HCT116 (cell line): Measurements from ENCODE around the gene LTC4S. TPM values are rescaled to one million over a fixed set of nuclear protein-coding genes. Genes with fewer than 3 reads are reported as not detected.

ENCODE experiments used
- ATAC-seq: fragments of 200-7000 bp; cut with Tn5 transposase; 2 replicates; pipeline ENCODE4 v1.9.1; 2020; ENCODE audit warnings: mild to moderate bottlenecking, moderate library complexity
- BruUV-seq: library from RNA; stranded (reverse); fragments of 400-500 nt; replicated peaks from 2 replicates; lab custom pipeline; 2021; lab: Mats Ljungman, UMichigan
- CTCF ChIA-PET: fragments of 300-600 bp; sonication (Branson Sonifier 250); formaldehyde crosslinking; loops from one replicate; lab custom pipeline; 2021; ENCODE audit warnings: antibody characterized with exemption; lab: Charles Lee
- POLR2A ChIA-PET: fragments of 300-600, 350-600 bp; sonication (Branson Sonifier 250); formaldehyde crosslinking; loops from one replicate; lab custom pipeline; 2021; ENCODE audit warnings: antibody characterized with exemption; lab: Charles Lee
- RAD21 ChIA-PET, 2 experiments: fragments of 300-600 bp; sonication (Branson Sonifier 250); formaldehyde crosslinking; loops; one replicate each; lab custom pipeline; 2023; ENCODE audit warnings: low total read pairs in 2 of 2; ENCODE audit not compliant: uncharacterized antibody in 2 of 2, unreplicated experiment in 2 of 2, low non-redundant PET in 1 of 2; lab: Charles Lee
- DNase-seq: peaks from one replicate; pipeline ENCODE4 v3.0.0-alpha.2; 2010; ENCODE audit warnings: low read depth, low spot score
- H2AFZ ChIP-seq: fragments of 200-600 bp; shearing (Covaris generic), sonication (generic); 2 replicates; pipeline ENCODE4 v1.6.1; 2017; ENCODE audit warnings: low read depth, mixed run types, mixed read lengths, antibody characterized with exemption, low read length; ENCODE audit not compliant: poor library complexity, severe bottlenecking
- H3K27ac ChIP-seq: 2 replicates; pipeline ENCODE4 v1.5.1; 2012; ENCODE audit warnings: low read depth, low read length
- H3K27me3 ChIP-seq: fragments of 200-600 bp; sonication (generic); 2 replicates; pipeline ENCODE4 v1.6.1; 2016; ENCODE audit warnings: mixed run types, low read length, mixed read lengths; ENCODE audit not compliant: insufficient read depth
- H3K36me3 ChIP-seq, 2 experiments: fragments of 200-500 bp in 1 of 2; fragments of 200-600 bp in 1 of 2; sonication (Bioruptor generic) in 1 of 2; sonication (generic) in 1 of 2; 2 replicates each; pipeline versions ENCODE4 v1.5.1 to v1.6.1; 2014 to 2016; ENCODE audit warnings: low read length in 2 of 2, inconsistent platforms in 1 of 2, mixed read lengths in 1 of 2, mixed run types in 1 of 2; ENCODE audit not compliant: insufficient read depth in 2 of 2, control insufficient read depth in 1 of 2
- H3K4me1 ChIP-seq, 2 experiments: fragments of 200-600 bp in 1 of 2; sonication (generic) in 1 of 2; 2 replicates each; pipeline versions ENCODE4 v1.5.1 to v1.6.1; 2012 to 2017; ENCODE audit warnings: low read length in 2 of 2, inconsistent platforms in 1 of 2, mild to moderate bottlenecking in 1 of 2, mixed read lengths in 1 of 2, mixed run types in 1 of 2, moderate library complexity in 1 of 2; ENCODE audit not compliant: insufficient read depth in 2 of 2, control insufficient read depth in 1 of 2
- H3K4me2 ChIP-seq: fragments of 200-600 bp; sonication (generic); 2 replicates; pipeline ENCODE4 v1.6.1; 2017; ENCODE audit warnings: mixed run types, low read length, mixed read lengths
- H3K4me3 ChIP-seq, 2 experiments: fragments of 200-600 bp in 1 of 2; sonication (generic) in 1 of 2; replicated peaks in 1 of 2; 2 replicates each; pipeline ENCODE4 v1.5.1; 2011 to 2016; ENCODE audit warnings: low read length in 2 of 2, control low read depth in 1 of 2, low read depth in 1 of 2, mild to moderate bottlenecking in 1 of 2, mixed read lengths in 1 of 2, mixed run types in 1 of 2
- H3K79me2 ChIP-seq: fragments of 200-600 bp; sonication (generic); 2 replicates; pipeline ENCODE4 v1.6.1; 2017; ENCODE audit warnings: mild to moderate bottlenecking, mixed run types, low read length, moderate library complexity, mixed read lengths; ENCODE audit not compliant: insufficient read depth
- H3K9ac ChIP-seq: fragments of 200-600 bp; sonication (generic); 2 replicates; pipeline ENCODE4 v1.6.1; 2016; ENCODE audit warnings: low read length, mixed read lengths
- H3K9me2 ChIP-seq: fragments of 200-600 bp; sonication (generic), shearing (Covaris generic); 2 replicates; pipeline ENCODE4 v1.6.1; 2017; ENCODE audit warnings: mixed run types, mild to moderate bottlenecking, moderate library complexity; ENCODE audit not compliant: insufficient read depth
- H3K9me3 ChIP-seq, 2 experiments: fragments of 200-500 bp in 1 of 2; fragments of 200-600 bp in 1 of 2; sonication (Bioruptor generic) in 1 of 2; sonication (generic) in 1 of 2; 2 replicates each; pipeline ENCODE4 v1.6.1; 2014 to 2017; ENCODE audit warnings: low read length in 2 of 2, mixed read lengths in 2 of 2, inconsistent platforms in 1 of 2, low read depth in 1 of 2, mild to moderate bottlenecking in 1 of 2, mixed run types in 1 of 2, moderate library complexity in 1 of 2; ENCODE audit not compliant: control insufficient read depth in 1 of 2, insufficient read depth in 1 of 2
- H4K20me1 ChIP-seq: fragments of 200-600 bp; sonication (generic), shearing (Covaris generic); 2 replicates; pipeline ENCODE4 v1.6.1; 2017; ENCODE audit warnings: mixed run types, mild to moderate bottlenecking, moderate library complexity; ENCODE audit not compliant: insufficient read depth
- CBX3 ChIP-seq: IDR thresholded peaks from 2 replicates; pipeline ENCODE4 v1.6.1; 2012; ENCODE audit warnings: low read depth
- CEBPB ChIP-seq: IDR thresholded peaks from 2 replicates; pipeline ENCODE4 v1.6.1; 2012; ENCODE audit warnings: low read depth
- SRF ChIP-seq: IDR thresholded peaks from 2 replicates; pipeline ENCODE4 v1.6.1; 2012; ENCODE audit warnings: low read depth
- TCF7L2 ChIP-seq: IDR thresholded peaks from 2 replicates; pipeline ENCODE4 v1.7.0; 2011; ENCODE audit warnings: borderline replicate concordance, inconsistent platforms; ENCODE audit not compliant: insufficient read depth, insufficient read length; ENCODE audit errors: extremely low read depth
- ZFX ChIP-seq: fragments of 450-650 bp; IDR thresholded peaks from 2 replicates; pipeline ENCODE4 v1.6.1; 2017
- intact Hi-C: fragments of 100-400 bp; cut with micrococcal nuclease; formaldehyde crosslinking; loops from 2 replicates; pipeline ENCODE4 v1.10.0; 2022
- total RNA-seq: library from RNA; stranded (reverse); gene quantifications from one replicate; pipeline ENCODE4 v1.2.1, GENCODE V29; 2021; ENCODE audit not compliant: unreplicated experiment
- TF ChIP-seq, protein P1 (sequence below): IDR thresholded peaks from 2 replicates; pipeline ENCODE4 v1.6.1; 2011; ENCODE audit warnings: mild to moderate bottlenecking, low read length, moderate library complexity; ENCODE audit not compliant: insufficient replicate concordance; ENCODE audit errors: extremely low read depth
- TF ChIP-seq, protein P2 (sequence below), 3 experiments: fragments of 200-600 bp in 1 of 3; sonication (generic) in 1 of 3; IDR thresholded peaks in 2 of 3; conservative IDR thresholded peaks in 1 of 3; 2 replicates each; pipeline ENCODE4 v1.5.1; 2012 to 2017; ENCODE audit warnings: low read depth in 2 of 3, low read length in 2 of 3, antibody characterized with exemption in 1 of 3, borderline replicate concordance in 1 of 3, control low read depth in 1 of 3, mild to moderate bottlenecking in 1 of 3, mixed read lengths in 1 of 3, mixed run types in 1 of 3, moderate library complexity in 1 of 3; ENCODE audit not compliant: insufficient read depth in 1 of 3

Gene LTC4S
- total RNA-seq, 1 experiment from 2014 or later: 5.0 TPM

DNA sequence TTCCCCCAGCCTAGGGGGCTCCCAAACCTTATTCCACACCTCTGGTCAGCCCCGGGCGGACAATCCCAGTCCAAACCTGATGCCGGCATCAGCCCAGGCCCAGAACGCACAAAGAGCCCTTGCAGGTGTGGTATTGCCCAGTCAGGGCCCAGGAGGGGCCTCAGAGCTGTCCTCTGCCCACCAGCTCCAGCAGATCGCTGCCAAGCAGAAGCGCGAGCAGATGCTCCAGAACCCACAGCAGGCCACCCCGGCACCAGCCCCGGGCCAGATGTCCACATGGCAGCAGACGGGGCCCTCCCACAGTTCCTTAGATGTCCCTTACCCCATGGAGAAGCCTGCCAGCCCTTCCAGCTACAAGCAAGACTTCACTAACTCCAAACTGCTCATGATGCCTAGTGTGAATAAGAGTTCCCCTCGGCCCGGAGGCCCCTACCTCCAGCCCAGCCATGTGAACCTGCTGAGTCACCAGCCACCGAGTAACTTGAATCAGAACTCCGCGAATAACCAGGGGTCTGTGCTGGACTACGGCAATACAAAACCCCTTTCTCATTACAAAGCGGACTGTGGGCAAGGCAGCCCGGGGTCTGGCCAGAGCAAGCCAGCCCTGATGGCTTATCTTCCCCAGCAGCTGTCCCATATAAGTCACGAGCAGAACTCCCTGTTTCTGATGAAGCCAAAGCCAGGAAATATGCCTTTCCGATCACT lies 27.6 kb upstream of the LTC4S start:
- no peak overlapping the region for H3K9ac ChIP-seq
- no TSS peak for BruUV-seq
- H3K36me3 ChIP-seq: peaks cover 24% of the 10 kb centered on the region in 2 experiments; a peak in 3 of 4 replicates
- no peaks in the 10 kb centered on the region for H3K9me2 ChIP-seq
- no peak overlapping the region for H2AFZ ChIP-seq
- no peak overlapping the region for H3K4me3 ChIP-seq
- ChIA-PET RAD21 (no interaction called here), CTCF (no interaction called here), POLR2A (no interaction called here)
- H4K20me1 ChIP-seq: peaks cover 9% of the 10 kb centered on the region; the same call in 1 of the 2 replicates
- H3K27me3 ChIP-seq: no peaks in the 10 kb centered on the region
- TF ChIP-seq CBX3: no peak
- no peak for TF ChIP-seq CEBPB
- TF ChIP-seq, protein P1, sequence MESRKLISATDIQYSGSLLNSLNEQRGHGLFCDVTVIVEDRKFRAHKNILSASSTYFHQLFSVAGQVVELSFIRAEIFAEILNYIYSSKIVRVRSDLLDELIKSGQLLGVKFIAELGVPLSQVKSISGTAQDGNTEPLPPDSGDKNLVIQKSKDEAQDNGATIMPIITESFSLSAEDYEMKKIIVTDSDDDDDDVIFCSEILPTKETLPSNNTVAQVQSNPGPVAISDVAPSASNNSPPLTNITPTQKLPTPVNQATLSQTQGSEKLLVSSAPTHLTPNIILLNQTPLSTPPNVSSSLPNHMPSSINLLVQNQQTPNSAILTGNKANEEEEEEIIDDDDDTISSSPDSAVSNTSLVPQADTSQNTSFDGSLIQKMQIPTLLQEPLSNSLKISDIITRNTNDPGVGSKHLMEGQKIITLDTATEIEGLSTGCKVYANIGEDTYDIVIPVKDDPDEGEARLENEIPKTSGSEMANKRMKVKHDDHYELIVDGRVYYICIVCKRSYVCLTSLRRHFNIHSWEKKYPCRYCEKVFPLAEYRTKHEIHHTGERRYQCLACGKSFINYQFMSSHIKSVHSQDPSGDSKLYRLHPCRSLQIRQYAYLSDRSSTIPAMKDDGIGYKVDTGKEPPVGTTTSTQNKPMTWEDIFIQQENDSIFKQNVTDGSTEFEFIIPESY: no peak
- no peak for TF ChIP-seq TCF7L2
- TF ChIP-seq SRF: no peak
- TF ChIP-seq ZFX: no peak
- TF ChIP-seq, protein P2, sequence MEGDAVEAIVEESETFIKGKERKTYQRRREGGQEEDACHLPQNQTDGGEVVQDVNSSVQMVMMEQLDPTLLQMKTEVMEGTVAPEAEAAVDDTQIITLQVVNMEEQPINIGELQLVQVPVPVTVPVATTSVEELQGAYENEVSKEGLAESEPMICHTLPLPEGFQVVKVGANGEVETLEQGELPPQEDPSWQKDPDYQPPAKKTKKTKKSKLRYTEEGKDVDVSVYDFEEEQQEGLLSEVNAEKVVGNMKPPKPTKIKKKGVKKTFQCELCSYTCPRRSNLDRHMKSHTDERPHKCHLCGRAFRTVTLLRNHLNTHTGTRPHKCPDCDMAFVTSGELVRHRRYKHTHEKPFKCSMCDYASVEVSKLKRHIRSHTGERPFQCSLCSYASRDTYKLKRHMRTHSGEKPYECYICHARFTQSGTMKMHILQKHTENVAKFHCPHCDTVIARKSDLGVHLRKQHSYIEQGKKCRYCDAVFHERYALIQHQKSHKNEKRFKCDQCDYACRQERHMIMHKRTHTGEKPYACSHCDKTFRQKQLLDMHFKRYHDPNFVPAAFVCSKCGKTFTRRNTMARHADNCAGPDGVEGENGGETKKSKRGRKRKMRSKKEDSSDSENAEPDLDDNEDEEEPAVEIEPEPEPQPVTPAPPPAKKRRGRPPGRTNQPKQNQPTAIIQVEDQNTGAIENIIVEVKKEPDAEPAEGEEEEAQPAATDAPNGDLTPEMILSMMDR (IDR thresholded peaks at IDR 0.05 in 2 of 3, conservative IDR thresholded peaks at IDR 0.05 in 1 of 3; ENCODE audit: borderline replicate concordance in 1 of 3, insufficient read depth in 1 of 3, low read depth in 2 of 3, low read length in 2 of 3): no peak
- DNase-seq: no peak
- ATAC-seq: no peak
- intact Hi-C loops: loop anchor here (10.0 kb wide), 1 partner anchor 219 kb away; no protein-coding TSS in a partner anchor
- H3K9me3 ChIP-seq: no peaks in the 10 kb centered on the region
- H3K27ac ChIP-seq: no peak overlapping the region
- peaks cover 64% of the 10 kb centered on the region for H3K79me2 ChIP-seq
- no peak overlapping the region for H3K4me2 ChIP-seq
- H3K4me1 ChIP-seq: peaks cover 11 to 31% of the 10 kb centered on the region in 2 experiments
